Ramos (cell line): ENCODE data around the gene TIA1.
"Not testable (repeated sequence)": the region's sequence is repeated elsewhere in the genome, so short reads cannot be mapped to it uniquely, and the experiment has no call there.

Experiments used
- in situ Hi-C: fragments of 300-500 bp; cut with MboI; formaldehyde crosslinking; loops from one replicate; pipeline ENCODE4 v1.14.3; 2022; ENCODE audit warnings: low sequenced_read_pairs; ENCODE audit not compliant: unreplicated experiment

Gene TIA1

GRCh38 chr2:70169654-70170245 is 78.7 kb downstream of the TIA1 start:
- in situ Hi-C loops: not testable (repeated sequence)

- in situ Hi-C loops: no loop called here
Observed at GRCh38 chr2:70161069-70161534, 87.3 kb downstream of the TIA1 start.

- in situ Hi-C loops: no loop called here
Observed at GRCh38 chr2:70160545-70160944, 87.9 kb downstream of the TIA1 start.
